GM12892 (cell line): ENCODE results near the gene FHL2.

Source experiments
- POLR2A ChIP-seq: IDR thresholded peaks from 2 replicates; pipeline ENCODE4 v1.6.1; 2011; ENCODE audit warnings: low read depth, low read length, control low read depth
- POLR2AphosphoS5 ChIP-seq: IDR thresholded peaks from 2 replicates; pipeline ENCODE4 v1.6.1; 2011; ENCODE audit warnings: low read depth, low read length, control low read depth
- TAF1 ChIP-seq: IDR thresholded peaks from 2 replicates; pipeline ENCODE4 v1.6.1; 2011; ENCODE audit warnings: low read depth, mild to moderate bottlenecking, control low read depth, low read length, borderline replicate concordance

DNA sequence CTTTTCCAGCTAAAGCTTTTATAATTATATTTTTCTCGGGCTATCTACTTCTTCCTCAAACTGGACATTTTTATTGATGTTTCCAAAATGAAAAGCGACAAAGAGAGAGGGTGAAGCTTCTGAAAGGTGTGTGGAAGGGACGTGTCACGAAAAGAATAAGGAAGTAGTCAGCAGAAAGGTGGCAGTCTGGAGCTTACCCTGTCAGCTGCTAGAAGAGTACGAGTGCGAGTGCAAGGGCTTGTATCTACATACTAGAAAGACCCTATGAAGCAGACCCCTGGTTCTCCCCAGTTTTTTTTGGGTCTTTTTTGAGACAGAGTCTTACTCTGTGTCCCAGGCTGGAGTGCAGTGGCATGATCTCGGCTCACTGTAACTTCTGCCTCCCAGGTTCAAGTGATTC is 14.6 kb downstream of the FHL2 start:
- TF ChIP-seq POLR2A (no peak), TAF1 (no peak), POLR2AphosphoS5 (no peak)
